B cell (primary cell): ENCODE data around the gene KCNQ5.

Experiments
- CTCF ChIP-seq: fragments of 200-600 bp; IDR thresholded peaks from one replicate; pipeline ENCODE4 v1.8.0; 2022; ENCODE audit warnings: antibody characterized with exemption, mild to moderate bottlenecking
- EZH2 ChIP-seq: IDR thresholded peaks from 2 replicates; pipeline ENCODE4 v1.6.1; 2012; ENCODE audit warnings: borderline replicate concordance, low read depth, mild to moderate bottlenecking, moderate library complexity, low read length; ENCODE audit not compliant: insufficient read depth, poor library complexity, severe bottlenecking

DNA sequence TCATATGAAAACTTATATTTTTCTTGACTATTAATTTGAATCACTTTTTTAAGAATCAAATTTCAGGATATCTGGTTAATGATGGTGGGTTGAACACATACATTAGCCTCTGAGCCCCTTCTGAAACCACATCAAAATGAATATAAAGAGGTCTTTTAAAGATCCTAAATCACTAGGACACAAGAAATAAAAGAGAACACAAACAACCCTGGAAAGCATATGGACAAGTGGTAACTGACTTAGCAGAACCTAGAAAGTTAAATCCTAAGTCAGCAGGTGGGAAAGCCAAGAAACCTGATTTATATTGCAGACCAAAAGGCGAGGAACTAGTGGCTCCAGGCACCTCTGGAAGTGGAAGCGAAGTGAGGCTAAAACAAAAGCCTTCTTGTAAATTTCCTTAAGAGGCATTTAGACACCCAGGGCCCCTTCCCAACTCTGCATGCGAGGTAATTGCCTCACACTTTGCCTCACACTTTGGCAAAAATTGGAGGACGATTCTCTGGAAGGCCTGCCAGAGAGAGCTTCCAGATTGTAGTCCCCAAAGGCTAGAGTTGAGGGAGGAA lies 309.5 kb downstream of the KCNQ5 start:
- TF ChIP-seq EZH2 (no peak), CTCF (no peak)
